Activated T-cell treated with anti-CD3 and anti-CD28 coated beads for 24 hours (primary cell): ENCODE data around the gene SPATA12.

Source experiments
- DNase-seq: peaks from one replicate; pipeline ENCODE4 v3.0.0-alpha.2; 2020; ENCODE audit warnings: low read depth

SPATA12 gene

GRCh38 chr3:57060089-57060821, at the start of gene SPATA12:
Gene SPATA12 (plus strand): TSS chr3:57060664. CDS start chr3:57073695, 13,031 bp downstream.
- DNase-seq: no peak

GRCh38 chr3:57011022-57011421, 49.4 kb upstream of the SPATA12 start:
- no peak for DNase-seq

- DNase-seq: no peak
Observed at GRCh38 chr3:57012847-57013246, 47.6 kb upstream of the SPATA12 start.

GRCh38 chr3:57015350-57015729, 45.1 kb upstream of the SPATA12 start:
- DNase-seq: no peak

- no peak for DNase-seq
Observed at GRCh38 chr3:57015912-57016311, 44.6 kb upstream of the SPATA12 start.

GRCh38 chr3:57017459-57017845, 43.0 kb upstream of the SPATA12 start:
- no peak for DNase-seq

GRCh38 chr3:57018246-57018645, 42.2 kb upstream of the SPATA12 start:
- DNase-seq: no peak

GRCh38 chr3:57019057-57019456, 41.4 kb upstream of the SPATA12 start:
- DNase-seq: no peak

- no peak for DNase-seq
Observed at GRCh38 chr3:57025237-57025636, 35.2 kb upstream of the SPATA12 start.

GRCh38 chr3:57026944-57027343, 33.5 kb upstream of the SPATA12 start:
- no peak for DNase-seq

- no peak for DNase-seq
Observed at GRCh38 chr3:57029383-57029782, 31.1 kb upstream of the SPATA12 start.

GRCh38 chr3:57029924-57030323, 30.5 kb upstream of the SPATA12 start:
- no peak for DNase-seq

GRCh38 chr3:57030721-57031120, 29.7 kb upstream of the SPATA12 start:
- DNase-seq: no peak

GRCh38 chr3:57031631-57032541, 28.6 kb upstream of the SPATA12 start:
- no peak for DNase-seq

- no peak for DNase-seq
Observed at GRCh38 chr3:57036952-57037351, 23.5 kb upstream of the SPATA12 start.

GRCh38 chr3:57038466-57039164, 21.8 kb upstream of the SPATA12 start:
- DNase-seq: no peak

GRCh38 chr3:57041674-57042073, 18.8 kb upstream of the SPATA12 start:
- no peak for DNase-seq

GRCh38 chr3:57043518-57043917, 16.9 kb upstream of the SPATA12 start:
- DNase-seq: no peak

- no peak for DNase-seq
Observed at GRCh38 chr3:57046101-57046765, 14.2 kb upstream of the SPATA12 start.

- no peak for DNase-seq
Observed at GRCh38 chr3:57048052-57048671, 12.3 kb upstream of the SPATA12 start.

GRCh38 chr3:57048728-57049127, 11.7 kb upstream of the SPATA12 start:
- DNase-seq: no peak

- DNase-seq: no peak
Observed at GRCh38 chr3:57052662-57053061, 7.8 kb upstream of the SPATA12 start.
